GM12892 (cell line): ENCODE results near the gene ATP13A2.

Experiments used
- POLR2A ChIP-seq: IDR thresholded peaks from 2 replicates; pipeline ENCODE4 v1.6.1; 2011; ENCODE audit warnings: low read depth, low read length, control low read depth
- POLR2AphosphoS5 ChIP-seq: IDR thresholded peaks from 2 replicates; pipeline ENCODE4 v1.6.1; 2011; ENCODE audit warnings: low read depth, low read length, control low read depth
- TAF1 ChIP-seq: IDR thresholded peaks from 2 replicates; pipeline ENCODE4 v1.6.1; 2011; ENCODE audit warnings: low read depth, mild to moderate bottlenecking, control low read depth, low read length, borderline replicate concordance

- TF ChIP-seq POLR2AphosphoS5 (no peak), POLR2A (no peak), TAF1 (no peak)
These were observed 34.1 kb upstream of the ATP13A2 start for GRCh38 chr1:17045634-17046333.
